HG03460 (cell line): Measurements from ENCODE around the gene SIDT1.

Experiments used
- ATAC-seq: cut with Tn5 transposase; IDR thresholded peaks from one replicate; pipeline ENCODE4 v1.9.1; 2021; ENCODE audit not compliant: unreplicated experiment

The SIDT1 gene

DNA sequence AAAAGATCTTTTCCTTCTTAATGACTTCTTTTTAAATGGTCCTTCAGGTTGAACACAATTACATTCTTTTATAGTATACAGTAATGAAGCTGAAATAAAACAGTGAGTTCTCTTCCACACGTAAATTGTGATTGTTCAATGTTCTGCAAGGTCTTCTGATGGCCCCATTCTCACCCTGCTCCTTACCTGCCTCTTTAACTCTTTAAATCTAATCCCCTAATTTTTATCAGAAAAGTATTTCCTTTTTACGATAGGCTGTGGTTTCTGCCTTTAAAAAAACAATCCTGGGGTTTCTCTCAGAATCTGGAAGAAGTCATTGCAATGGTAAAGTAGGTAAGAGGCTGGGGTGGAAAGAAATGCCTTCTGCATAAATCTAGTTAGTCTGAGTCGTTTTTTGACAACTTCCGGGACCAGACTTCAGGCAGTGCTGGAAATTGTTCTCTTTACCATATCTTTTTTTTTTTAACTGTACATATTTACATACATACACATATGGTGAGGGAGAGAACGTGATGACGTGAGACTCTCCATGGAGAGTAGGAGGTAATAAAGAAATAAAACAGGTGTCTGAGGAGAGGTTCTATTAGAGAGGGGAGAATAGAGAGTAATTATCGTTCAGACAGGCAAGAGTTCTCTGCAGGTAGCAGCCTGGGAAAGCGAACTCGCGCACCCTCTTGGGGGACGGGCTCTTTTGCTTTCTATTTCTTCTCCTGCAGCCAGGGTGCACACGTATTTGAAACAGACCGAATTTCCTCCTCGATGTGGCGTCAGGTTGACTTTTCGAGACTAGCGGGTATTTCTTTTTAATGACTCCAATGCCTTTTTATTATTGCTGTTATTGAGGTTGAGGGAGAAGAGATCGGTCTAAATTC is at the start of gene SIDT1:
Gene SIDT1 (plus strand): TSS at position 730 of the 872 bp plus-strand sequence. CDS start 467 bp downstream, outside the sequence.
- ATAC-seq, result peak; percentile 76

DNA sequence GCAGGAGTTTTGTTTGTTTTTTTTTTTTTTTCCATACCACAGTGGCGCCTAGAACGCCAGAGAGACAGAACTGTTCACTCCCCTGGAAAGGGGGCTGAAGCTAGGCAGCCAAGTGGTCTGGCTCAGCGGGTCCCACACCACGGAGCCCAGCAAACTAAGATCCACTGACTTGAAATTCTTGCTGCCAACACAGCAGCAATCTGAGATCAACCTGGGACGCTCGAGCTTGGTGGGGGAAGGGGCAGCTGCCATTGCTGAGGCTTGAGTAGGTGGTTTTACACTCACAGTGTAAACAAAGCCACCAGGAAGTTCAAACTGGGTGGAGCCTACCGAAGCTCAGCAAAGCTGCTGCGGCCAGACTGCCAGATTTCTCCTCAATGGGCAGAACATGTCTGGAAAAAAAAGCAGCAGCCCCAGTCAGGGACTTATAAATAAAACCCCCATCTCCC is 47.2 kb upstream of the SIDT1 start:
- ATAC-seq, result no peak

DNA sequence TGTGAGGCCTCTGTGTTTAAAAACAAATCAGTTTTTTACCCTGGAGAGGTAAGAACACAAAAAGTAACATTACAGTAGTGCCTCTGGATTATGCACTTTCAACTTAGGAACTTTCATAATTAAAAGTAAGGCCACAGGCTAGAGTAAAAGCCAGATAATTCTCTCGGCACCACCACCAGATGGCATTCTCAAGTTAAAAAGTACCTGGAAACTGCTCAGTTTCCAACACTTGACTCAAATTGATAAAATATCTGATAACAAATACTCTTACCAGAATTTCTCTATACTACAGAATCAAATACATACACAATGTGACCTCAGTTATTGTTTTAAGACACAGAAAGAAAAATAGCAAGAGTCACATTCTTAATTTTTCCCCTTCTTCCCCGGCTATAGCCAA is 37.3 kb upstream of the SIDT1 start:
- peak; percentile 58 for ATAC-seq

DNA sequence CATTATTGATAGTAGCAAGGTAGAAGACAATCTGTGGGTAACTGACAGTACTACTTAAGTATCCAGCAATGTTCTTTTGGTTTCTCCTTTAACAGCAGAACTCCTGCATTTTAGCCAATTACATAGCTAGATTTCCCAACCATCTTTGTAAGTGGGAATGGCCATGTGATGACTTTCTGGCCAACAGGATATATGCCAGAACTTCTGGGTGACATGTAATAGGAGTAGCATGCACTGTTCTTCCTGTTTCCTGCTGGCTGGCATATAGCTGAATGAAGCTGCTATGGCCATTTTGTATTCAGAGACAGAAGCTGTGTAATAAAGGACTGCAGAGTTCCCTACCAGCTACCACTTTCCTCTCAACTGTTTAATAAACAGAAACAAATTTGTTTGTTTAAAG is 35.4 kb upstream of the SIDT1 start:
- no peak for ATAC-seq

DNA sequence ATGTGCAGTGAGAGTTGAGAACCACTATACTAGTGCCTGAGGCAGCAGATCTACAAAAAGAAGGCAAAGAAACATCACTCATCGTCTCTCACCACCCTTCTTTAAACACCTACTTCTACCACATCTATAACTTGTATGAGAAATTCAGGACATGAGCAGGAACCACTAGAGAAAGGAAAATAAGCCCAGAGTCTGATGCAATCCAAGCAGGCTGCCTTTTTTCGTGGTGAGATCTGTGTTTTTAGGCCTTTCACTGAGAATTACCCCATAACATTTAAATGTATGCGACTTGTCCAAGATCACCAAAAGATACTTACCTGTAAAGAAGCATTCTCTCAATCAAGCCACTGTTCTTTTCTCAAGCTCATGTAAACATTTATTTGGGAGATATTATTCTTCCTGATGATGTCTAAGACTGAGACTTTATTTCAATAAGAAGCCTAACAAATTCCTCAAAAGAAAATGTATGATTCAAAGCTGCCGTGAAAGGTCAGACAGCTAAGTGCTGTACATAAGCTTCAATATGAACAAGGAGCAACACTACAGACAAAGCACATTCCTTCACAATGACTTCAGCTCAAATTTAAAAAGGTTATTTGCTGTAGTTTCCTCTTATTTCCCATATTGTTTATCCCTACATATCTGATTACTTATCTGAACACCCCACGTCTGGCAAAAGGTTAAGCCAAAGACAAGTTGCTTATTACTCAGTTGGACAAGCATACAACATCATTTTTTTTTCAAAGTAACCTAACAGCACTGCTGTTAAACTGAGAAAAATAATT is 33.9 kb upstream of the SIDT1 start:
- no peak for ATAC-seq

DNA sequence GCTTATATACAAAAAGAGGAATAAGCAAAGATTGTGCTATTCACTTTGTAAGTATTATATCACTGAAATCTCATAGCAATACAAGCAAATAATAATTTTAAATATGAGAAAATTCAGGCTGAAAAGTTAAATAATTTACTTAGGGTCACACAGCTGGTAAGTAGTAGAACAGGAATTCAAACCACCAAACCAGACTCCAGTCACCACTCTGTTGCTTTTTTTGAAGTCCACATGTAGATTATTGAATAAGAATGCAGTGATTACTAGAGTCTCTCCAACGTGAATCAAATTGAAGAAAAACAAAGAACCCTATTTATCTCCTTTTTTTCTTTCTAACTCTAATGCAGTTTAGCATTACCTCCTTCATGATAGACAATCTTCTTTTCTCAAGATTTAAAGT is 33.3 kb upstream of the SIDT1 start:
- no peak for ATAC-seq

DNA sequence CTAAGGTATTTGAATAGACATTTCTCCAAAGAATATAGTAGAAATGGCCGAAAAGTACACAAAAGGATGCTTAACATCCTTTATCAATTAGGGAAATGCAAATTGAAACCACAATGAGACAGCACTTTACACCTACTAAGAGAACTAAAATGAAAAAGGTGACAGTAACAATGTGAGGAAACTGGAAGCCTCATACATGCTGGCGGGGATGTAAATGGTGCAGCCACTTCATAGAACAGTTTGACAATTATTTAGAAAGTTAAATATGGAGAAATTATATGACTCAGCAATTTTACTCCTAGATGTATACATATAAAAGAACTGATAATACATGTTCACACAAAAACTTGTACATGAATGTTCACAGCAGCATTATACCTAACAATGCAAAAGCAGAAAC is 30.8 kb upstream of the SIDT1 start:
- ATAC-seq, result no peak

DNA sequence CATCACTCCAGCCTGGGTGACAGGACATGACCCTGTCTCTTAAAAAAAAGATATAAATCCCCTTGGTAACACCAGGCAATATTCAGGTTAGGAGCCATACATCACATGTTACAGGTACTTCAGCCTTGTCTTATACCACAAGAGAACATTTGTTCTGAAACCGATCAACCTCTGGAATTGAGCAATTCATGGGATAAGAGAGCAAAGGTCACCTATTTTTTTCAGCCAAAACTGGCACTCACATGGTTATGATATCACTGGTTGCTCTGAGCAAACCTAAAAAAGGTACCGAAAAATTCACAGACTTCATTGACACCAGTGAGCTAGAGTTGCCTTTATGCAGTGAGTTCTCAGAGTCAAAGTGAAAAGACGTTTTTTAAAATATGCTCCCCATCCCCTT is 26.5 kb upstream of the SIDT1 start:
- ATAC-seq, result no peak

DNA sequence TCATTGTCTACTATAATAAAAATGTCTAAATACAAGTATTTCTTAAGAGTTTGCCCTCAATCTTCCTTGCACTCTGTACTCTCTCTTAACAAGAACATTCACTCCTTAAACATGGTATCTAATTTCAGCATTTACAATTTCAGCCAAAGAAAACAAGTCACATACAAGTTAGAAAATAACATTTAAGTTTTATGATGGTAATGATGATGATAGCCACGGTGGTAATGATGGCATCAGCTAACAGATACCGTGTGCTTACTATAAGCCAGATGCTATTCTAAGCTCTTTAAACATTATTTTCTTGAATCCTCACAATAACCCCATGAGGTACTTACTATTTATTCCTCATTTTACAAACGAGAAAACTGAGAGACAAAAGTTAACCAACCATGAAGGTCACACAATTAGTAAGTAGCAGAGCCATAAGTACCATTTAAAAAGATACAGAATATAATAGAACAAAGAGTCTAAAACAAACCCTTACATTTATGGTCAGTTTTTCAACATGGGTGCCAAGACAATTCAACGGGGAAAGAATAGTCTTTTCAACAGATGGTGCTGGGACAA is 24.8 kb upstream of the SIDT1 start:
- ATAC-seq, result no peak

DNA sequence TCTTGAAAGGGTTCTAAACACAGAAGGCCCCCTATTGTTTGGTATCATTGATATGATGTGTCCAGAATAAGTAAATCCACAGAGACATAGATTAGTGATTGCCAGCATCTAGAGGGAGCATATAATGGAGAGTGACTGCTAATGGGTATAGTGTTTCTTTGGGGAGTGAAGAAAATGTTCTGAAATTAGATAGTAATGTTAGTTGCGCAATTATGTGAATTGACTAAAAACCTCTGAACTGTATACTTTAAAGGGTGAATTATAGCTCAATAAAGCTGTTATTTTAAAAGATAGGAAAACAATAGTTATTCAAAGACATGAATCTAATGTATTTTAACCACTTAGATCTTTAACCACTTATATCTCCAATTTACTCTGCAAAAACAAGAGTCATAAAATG is 23.4 kb upstream of the SIDT1 start:
- ATAC-seq, result no peak

DNA sequence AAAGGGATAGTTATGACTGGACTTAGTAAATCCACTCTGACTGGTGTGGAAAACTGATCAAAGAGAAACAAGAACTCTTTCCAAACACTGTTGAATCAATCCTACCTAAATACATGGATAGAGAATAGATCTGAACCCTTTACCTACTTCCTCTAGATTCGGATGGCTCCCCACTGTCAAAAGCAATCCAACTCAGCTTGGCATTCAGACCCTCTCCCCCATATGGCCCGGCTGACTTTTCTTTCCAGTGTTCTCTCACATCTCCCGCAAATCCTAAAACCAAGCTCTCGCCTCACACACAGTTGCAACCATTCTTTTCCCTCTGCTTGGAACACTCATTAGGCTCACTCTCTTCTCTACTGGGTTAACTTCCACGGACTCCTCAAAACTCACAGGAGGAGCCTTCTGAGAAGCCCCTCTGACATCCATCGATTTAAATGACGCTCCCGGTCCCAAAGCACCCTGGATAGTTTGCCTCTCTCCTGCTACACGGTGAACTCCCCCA is 18.0 kb upstream of the SIDT1 start:
- ATAC-seq, result peak; percentile 1

DNA sequence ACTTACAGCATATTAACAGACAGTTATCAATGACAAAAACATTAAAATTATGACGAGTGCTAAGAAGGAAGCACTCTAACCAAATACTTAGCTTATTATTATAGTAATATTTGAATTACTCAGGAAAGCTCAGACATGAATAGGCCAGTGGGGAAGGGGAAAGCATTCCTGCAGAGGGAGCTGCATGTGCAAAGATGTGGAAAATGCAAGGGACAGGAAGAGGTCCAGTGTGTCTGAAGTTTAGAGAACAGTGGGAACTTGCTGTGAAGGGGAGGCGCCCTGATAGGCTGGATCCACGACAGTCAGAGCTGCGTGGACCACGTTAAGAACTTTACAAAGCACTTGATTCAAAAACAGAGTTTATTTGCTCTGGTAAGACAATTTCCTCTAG is 16.2 kb upstream of the SIDT1 start:
- ATAC-seq, result no peak

DNA sequence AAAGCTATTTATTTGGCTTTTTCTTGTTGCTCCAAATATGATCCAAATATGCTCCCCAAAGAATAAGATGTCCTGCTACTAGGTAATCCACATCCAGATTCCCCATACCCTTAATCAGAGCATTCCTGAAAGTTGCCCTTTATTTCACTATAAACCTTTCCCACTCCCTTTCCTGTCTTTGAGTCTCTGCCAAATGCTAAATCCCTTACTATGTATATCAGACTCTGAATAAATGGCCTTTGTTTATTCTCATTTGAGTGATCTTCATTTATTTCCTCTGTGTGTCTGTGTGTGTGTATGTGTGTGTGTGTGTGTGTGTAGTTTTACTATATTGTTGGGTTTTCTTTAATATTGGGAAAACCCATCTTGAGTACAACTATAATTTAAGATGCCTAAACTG is 10.4 kb upstream of the SIDT1 start:
- no peak for ATAC-seq

DNA sequence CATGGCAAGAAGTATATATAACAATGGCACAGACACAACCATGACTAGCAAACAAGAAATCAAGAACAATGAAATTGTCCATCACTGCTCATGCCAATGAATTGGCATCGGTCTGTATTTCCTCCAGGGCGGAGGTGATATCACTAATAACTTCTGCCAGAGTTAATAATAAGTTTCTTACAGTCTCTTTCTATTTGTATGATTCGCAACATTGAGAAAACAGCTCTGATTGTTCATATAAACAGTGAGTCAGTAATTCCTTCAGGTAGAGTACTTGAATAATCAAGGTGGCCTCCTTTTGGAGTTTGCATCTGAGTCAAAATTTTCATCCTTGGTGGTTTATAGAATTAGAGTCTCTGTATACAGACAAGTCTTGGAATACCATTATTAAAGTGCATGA is 9.1 kb upstream of the SIDT1 start:
- no peak for ATAC-seq

DNA sequence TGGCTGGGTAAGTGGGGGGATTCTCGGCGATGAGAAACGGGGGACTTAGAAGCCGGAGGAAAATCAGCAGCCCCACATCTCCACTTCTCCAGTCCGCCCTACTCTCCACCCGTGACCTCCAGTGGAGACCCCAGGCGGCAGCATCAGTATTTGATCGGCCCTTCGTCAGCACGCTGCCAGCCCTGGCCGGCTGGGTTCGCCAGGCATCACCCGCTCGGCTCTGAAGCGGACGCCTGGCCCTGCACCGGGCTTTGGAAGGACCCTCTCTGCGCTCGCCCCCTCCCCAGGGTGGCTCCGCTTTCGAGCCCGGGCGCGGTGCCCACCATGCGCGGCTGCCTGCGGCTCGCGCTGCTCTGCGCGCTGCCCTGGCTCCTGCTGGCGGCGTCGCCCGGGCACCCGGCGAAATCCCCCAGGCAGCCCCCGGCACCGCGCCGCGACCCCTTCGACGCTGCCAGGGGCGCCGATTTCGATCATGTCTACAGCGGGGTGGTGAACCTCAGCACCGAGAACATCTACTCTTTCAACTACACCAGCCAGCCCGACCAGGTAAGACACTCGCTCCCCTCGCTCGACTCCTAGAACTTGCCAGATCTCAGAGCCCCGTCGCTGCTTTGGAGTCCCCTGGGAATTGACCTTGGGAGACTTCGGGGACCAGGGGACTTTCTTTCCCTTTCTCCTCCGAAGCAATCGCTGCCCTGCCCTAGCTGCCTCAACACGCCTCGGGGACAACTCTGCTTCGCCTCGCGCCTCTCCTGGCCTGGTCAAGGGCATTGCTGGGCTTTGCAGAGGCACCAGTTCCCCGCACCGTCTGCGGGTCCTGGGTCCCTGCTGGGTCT is 561 bp downstream of the SIDT1 start:
- ATAC-seq, result peak; percentile 35

DNA sequence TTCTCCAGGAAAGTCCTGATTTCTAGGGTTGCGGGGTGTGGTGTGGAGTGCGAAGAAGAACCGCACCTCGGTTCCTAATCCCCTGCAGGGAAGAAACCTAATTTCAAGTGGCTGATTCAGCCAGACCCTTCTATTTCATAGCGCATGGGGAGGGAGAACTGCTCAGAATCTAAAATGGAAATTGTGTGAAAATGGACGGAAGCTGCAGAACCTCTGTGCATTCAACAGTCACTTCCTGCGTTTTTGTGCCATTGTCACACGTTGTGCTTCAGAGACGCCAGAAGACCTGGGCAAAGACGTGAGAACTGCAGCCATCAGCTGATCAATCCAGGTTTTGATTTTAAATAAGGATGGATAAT is 1.2 kb downstream of the SIDT1 start:
- ATAC-seq, result peak; percentile 24

DNA sequence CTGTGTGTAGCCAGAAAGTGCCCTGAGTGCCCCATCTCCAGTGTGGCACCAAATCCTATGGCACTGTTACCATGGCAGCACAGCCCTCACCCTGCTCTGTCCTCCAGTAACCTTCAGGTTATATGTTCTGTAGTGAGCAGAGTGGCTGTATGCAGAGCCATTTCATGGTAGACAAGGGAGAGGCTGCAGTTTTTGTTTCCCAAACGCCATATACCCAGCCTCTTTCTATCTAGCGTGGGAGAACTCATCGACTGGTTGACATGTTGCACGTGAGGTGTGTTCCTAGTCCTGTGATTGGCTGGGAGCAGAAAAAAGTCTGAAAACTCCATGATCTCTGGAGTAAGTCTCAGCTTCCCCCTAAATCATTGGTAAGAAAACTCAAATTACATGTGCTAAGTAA is 2.0 kb downstream of the SIDT1 start:
- ATAC-seq, result no peak

DNA sequence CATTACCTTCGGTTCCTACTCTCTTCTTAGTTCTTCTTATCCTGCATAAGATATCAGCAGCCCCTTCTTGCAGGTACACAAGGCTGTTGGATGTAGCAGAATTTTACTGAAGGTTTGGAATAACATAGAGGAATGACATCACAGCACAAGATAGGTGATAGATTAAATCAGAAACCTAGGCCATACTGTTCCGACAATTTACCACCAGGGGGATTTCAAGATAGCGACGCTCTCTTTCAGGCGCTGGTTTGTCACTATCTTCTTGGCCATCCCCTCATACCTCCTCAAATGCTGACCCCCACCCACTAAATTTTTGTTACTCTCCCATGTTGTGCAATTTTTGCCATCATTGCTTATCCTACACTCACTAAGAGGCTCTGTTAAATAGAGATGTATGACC is 3.5 kb downstream of the SIDT1 start:
- ATAC-seq, result no peak

DNA sequence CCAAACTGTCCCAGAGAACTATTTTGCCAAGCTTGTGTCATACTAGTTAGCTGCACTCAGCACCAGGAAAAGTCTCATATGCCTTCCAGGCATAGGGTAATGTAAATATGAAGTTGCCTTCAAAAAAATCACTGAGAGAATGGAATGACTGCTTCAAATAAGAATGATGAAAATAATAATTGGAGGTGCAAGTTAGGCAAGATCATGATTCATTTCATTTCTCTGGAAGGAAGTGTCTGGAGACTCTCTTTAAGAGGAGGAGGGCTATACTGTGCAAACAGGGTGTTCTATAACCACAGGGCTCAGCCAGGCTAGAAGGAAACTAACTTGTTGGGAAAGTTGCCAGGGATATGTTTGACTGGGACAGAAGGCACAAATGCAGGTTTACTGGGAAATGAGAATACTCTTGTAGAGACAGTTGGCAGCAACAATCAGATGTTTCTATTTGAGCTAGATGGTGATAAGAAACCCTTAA is 4.3 kb downstream of the SIDT1 start:
- no peak for ATAC-seq

DNA sequence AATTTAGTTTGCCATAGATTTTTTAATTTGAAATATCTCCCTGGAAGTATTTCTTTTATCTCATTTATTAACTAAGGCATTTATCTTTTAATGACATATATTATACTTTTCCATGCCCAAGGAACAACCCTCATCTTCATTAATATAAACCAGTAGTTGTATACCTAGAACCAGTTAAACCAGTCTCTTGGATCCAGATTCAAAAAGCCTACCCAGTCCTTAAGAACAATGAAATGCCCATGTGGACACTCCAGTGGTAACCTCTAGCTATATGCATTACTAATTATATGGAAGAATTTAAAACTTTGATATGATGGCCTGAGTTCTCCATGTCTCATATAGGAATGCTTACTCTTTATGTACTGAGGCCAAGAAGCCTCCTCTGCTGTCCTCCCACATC is 4.8 kb downstream of the SIDT1 start:
- no peak for ATAC-seq

DNA sequence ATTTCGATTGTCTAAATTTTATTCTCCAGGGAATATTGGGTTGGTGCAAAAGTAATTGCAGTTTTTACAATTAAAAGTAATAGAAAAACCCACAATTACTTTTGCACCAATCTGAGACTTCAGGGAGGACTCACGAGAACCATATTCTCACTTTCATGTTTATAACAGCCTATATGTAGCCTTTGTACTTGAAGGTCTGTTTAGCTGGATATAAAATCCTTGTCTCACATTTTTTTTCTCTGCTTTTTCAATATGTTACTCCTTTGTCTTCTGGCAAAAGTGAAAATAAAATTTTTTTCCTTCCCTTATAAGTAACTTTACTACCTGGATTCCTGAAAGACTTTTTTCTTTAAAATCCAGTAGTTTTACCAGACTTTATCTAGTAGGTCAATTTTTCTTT is 9.2 kb downstream of the SIDT1 start:
- ATAC-seq, result no peak
